Endothelial cell of umbilical vein (primary cell): Measurements from ENCODE around the gene NCOA5. TPM values are rescaled to one million over a fixed set of nuclear protein-coding genes. Genes with fewer than 3 reads are reported as not detected.

Experiments
- BruUV-seq: library from RNA; stranded (reverse); fragments of 400-500 nt; replicated peaks from 2 replicates; lab custom pipeline; 2021; lab: Mats Ljungman, UMichigan
- CTCF ChIA-PET: fragments of 300-600, 350-600 bp; sonication (Branson Sonifier 250); formaldehyde crosslinking; loops from one replicate; lab custom pipeline; 2021; ENCODE audit warnings: antibody characterized with exemption, inconsistent platforms; lab: Charles Lee
- POLR2A ChIA-PET: fragments of 300-600, 350-600 bp; sonication (Branson Sonifier 250); formaldehyde crosslinking; loops from one replicate; lab custom pipeline; 2021; ENCODE audit warnings: antibody characterized with exemption, inconsistent platforms; lab: Charles Lee
- DNase-seq: peaks from one replicate; pipeline ENCODE4 v3.0.0-alpha.2; 2011; ENCODE audit warnings: low read depth, low spot score
- FAIRE-seq: peaks from 2 replicates; lab custom pipeline; 2011; peaks lifted over from hg19 to GRCh38; lab: Jason Lieb, UNC
- H2AFZ ChIP-seq: 2 replicates; pipeline ENCODE4 v1.6.0; 2012; ENCODE audit warnings: low read depth, low read length, control low read depth, inconsistent platforms
- H3K27ac ChIP-seq: 2 replicates; pipeline ENCODE4 v1.5.1; 2011; ENCODE audit warnings: low read depth, mild to moderate bottlenecking, control low read depth, low read length, moderate library complexity; ENCODE audit not compliant: insufficient read depth
- H3K27me3 ChIP-seq, 2 experiments: 2 replicates each; pipeline versions ENCODE4 v1.6.0 to v1.6.1; 2011; ENCODE audit warnings: low read length in 2 of 2, mixed read lengths in 1 of 2; ENCODE audit not compliant: control insufficient read depth in 2 of 2, insufficient read depth in 2 of 2
- H3K36me3 ChIP-seq, 2 experiments: 2 replicates in 1 of 2; 3 replicates in 1 of 2; pipeline ENCODE4 v1.5.1; 2011; ENCODE audit warnings: low read length in 2 of 2, mild to moderate bottlenecking in 1 of 2, moderate library complexity in 1 of 2; ENCODE audit not compliant: control insufficient read depth in 2 of 2, insufficient read depth in 2 of 2; ENCODE audit errors: extremely low read depth in 1 of 2
- H3K4me1 ChIP-seq: 3 replicates; pipeline ENCODE4 v1.5.1; 2011; ENCODE audit warnings: mild to moderate bottlenecking, low read length; ENCODE audit not compliant: control insufficient read depth, insufficient read depth; ENCODE audit errors: extremely low read depth
- H3K4me2 ChIP-seq: 2 replicates; pipeline ENCODE4 v1.6.1; 2011; ENCODE audit warnings: low read length, control low read depth, mixed read lengths; ENCODE audit not compliant: insufficient read depth
- H3K4me3 ChIP-seq, 3 experiments: fragments of 200-600 bp in 1 of 3; sonication (generic), shearing (Covaris generic) in 1 of 3; replicated peaks in 1 of 3; 2 replicates each; pipeline ENCODE4 v1.5.1; 2011 to 2016; ENCODE audit warnings: control low read depth in 3 of 3, low read length in 3 of 3, mild to moderate bottlenecking in 2 of 3, inconsistent platforms in 1 of 3, low read depth in 1 of 3, moderate library complexity in 1 of 3; ENCODE audit not compliant: insufficient read depth in 1 of 3
- H3K79me2 ChIP-seq: 2 replicates; pipeline ENCODE4 v1.6.0; 2012; ENCODE audit warnings: low read length, inconsistent platforms; ENCODE audit not compliant: control insufficient read depth, insufficient read depth
- H3K9ac ChIP-seq: replicated peaks from 2 replicates; pipeline ENCODE3; 2011; ENCODE audit warnings: low read length, control low read depth; ENCODE audit not compliant: insufficient read depth; ENCODE audit errors: extremely low read depth
- H3K9me1 ChIP-seq: replicated peaks from 3 replicates; pipeline ENCODE4 v1.6.0; 2011; ENCODE audit warnings: mild to moderate bottlenecking, low read length; ENCODE audit not compliant: control insufficient read depth, insufficient read depth; ENCODE audit errors: extremely low read depth
- H3K9me3 ChIP-seq: replicated peaks from 2 replicates; pipeline ENCODE4 v1.5.1; 2012; ENCODE audit warnings: low read length, inconsistent platforms; ENCODE audit not compliant: control insufficient read depth, insufficient read depth
- H4K20me1 ChIP-seq: replicated peaks from 2 replicates; pipeline ENCODE3; 2011; ENCODE audit warnings: mild to moderate bottlenecking, low read length; ENCODE audit not compliant: control insufficient read depth, insufficient read depth; ENCODE audit errors: extremely low read depth
- EZH2 ChIP-seq: IDR thresholded peaks from 2 replicates; pipeline ENCODE4 v1.6.1; 2012; ENCODE audit warnings: borderline replicate concordance, low read depth, mild to moderate bottlenecking, moderate library complexity, low read length, inconsistent platforms; ENCODE audit not compliant: severe bottlenecking
- FOS ChIP-seq: IDR thresholded peaks from 2 replicates; pipeline ENCODE4 v1.6.1; 2011; ENCODE audit warnings: mild to moderate bottlenecking, low read length, moderate library complexity, borderline replicate concordance; ENCODE audit not compliant: insufficient read depth
- GATA2 ChIP-seq: IDR thresholded peaks from 2 replicates; pipeline ENCODE4 v1.7.0; 2011; ENCODE audit warnings: low read depth, mild to moderate bottlenecking, moderate library complexity, mixed read lengths, low read length; ENCODE audit not compliant: insufficient read length, insufficient read depth
- JUN ChIP-seq: IDR thresholded peaks from 2 replicates; pipeline ENCODE4 v1.6.1; 2011; ENCODE audit warnings: borderline replicate concordance, low read depth; ENCODE audit not compliant: insufficient read length, insufficient read depth
- MAX ChIP-seq: IDR thresholded peaks from 2 replicates; pipeline ENCODE4 v1.6.1; 2011; ENCODE audit not compliant: insufficient read depth, insufficient read length
- MYC ChIP-seq: IDR thresholded peaks from one replicate; pipeline ENCODE4 v1.6.1; 2011; ENCODE audit warnings: mild to moderate bottlenecking, low read depth, low read length
- POLR2A ChIP-seq: IDR thresholded peaks from 2 replicates; pipeline ENCODE4 v1.6.1; 2012; ENCODE audit warnings: low read depth, mild to moderate bottlenecking, control low read depth, low read length
- POLR2AphosphoS5 ChIP-seq: IDR thresholded peaks from 2 replicates; pipeline ENCODE4 v1.6.1; 2012; ENCODE audit warnings: low read depth, mild to moderate bottlenecking, control low read depth, low read length, moderate library complexity; ENCODE audit not compliant: insufficient read depth
- dilution Hi-C: fragments of 300-500 bp; cut with MboI; formaldehyde crosslinking; loops from one replicate; pipeline ENCODE4 v1.15.0; 2019; ENCODE audit warnings: low sequenced_read_pairs; ENCODE audit not compliant: extremely low pct_ligation_motif_present
- intact Hi-C: fragments of 100-400 bp; cut with micrococcal nuclease; formaldehyde crosslinking; loops from one replicate; pipeline ENCODE4 v1.10.0; 2022
- polyA plus RNA-seq, 4 experiments: library from polyadenylated mRNA; depleted of rRNA in 3 of 4; stranded (reverse) in 3 of 4; unstranded in 1 of 4; fragments of >200 nt; gene quantifications; 2 replicates each; pipeline versions ENCODE4 v1.2.1 to v1.2.3, GENCODE V29; 2011 to 2012; ENCODE audit warnings: missing spikeins in 1 of 4
- total RNA-seq: library from RNA; stranded (reverse); gene quantifications from 2 replicates; pipeline ENCODE4 v1.2.3, GENCODE V29; 2021
- TF ChIP-seq, protein P1 (sequence below), 2 donors: IDR thresholded peaks; 1 replicate in 1 of 2; 2 replicates in 1 of 2; pipeline ENCODE4 v1.5.1; 2011; ENCODE audit warnings: low read length in 2 of 2, mild to moderate bottlenecking in 2 of 2, moderate library complexity in 2 of 2, control low read depth in 1 of 2, inconsistent platforms in 1 of 2, low read depth in 1 of 2; ENCODE audit not compliant: insufficient read depth in 1 of 2; ENCODE audit errors: extremely low read depth in 1 of 2

Gene NCOA5
- total and polyA plus RNA-seq, 2 donors (not counting 3 experiments of a cell fraction or from before 2014, with no cell fraction given) = 32.0 to 39.5 TPM

- intact Hi-C loops = no loop called here
- dilution Hi-C loops = no loop called here
Observed at GRCh38 chr20:46135856-46136633, 46.3 kb upstream of the NCOA5 start.

More at GRCh38 chr20:46135856-46136633, 46.3 kb upstream of the NCOA5 start:
- TF ChIP-seq MAX = no peak
- TF ChIP-seq MYC = no peak
- TF ChIP-seq POLR2A = no peak
- no peak for TF ChIP-seq FOS
- TF ChIP-seq, protein P1, sequence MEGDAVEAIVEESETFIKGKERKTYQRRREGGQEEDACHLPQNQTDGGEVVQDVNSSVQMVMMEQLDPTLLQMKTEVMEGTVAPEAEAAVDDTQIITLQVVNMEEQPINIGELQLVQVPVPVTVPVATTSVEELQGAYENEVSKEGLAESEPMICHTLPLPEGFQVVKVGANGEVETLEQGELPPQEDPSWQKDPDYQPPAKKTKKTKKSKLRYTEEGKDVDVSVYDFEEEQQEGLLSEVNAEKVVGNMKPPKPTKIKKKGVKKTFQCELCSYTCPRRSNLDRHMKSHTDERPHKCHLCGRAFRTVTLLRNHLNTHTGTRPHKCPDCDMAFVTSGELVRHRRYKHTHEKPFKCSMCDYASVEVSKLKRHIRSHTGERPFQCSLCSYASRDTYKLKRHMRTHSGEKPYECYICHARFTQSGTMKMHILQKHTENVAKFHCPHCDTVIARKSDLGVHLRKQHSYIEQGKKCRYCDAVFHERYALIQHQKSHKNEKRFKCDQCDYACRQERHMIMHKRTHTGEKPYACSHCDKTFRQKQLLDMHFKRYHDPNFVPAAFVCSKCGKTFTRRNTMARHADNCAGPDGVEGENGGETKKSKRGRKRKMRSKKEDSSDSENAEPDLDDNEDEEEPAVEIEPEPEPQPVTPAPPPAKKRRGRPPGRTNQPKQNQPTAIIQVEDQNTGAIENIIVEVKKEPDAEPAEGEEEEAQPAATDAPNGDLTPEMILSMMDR (IDR thresholded peaks at IDR 0.05; ENCODE audit: extremely low read depth in 1 of 2, insufficient read depth in 1 of 2, low read depth in 1 of 2, low read length in 2 of 2) = no peak
- no peak for TF ChIP-seq JUN
- no peak for TF ChIP-seq POLR2AphosphoS5
- TF ChIP-seq GATA2 = no peak
- no peak for TF ChIP-seq EZH2
- no peaks in the 10 kb centered on the region for H3K9me3 ChIP-seq
- H3K27ac ChIP-seq = no peak overlapping the region
- POLR2A ChIA-PET = no interaction called here
- DNase-seq (no peak), FAIRE-seq (no peak)
- no peaks in the 10 kb centered on the region for H4K20me1 ChIP-seq
- no peaks in the 10 kb centered on the region for H3K36me3 ChIP-seq
- H3K9ac ChIP-seq = no peak overlapping the region
- H3K4me1 ChIP-seq = peaks cover 3% of the 10 kb centered on the region
- no peak overlapping the region for H2AFZ ChIP-seq
- no peak overlapping the region for H3K4me2 ChIP-seq
- H3K27me3 ChIP-seq = peaks cover 0 to 7% of the 10 kb centered on the region in 2 experiments
- H3K9me1 ChIP-seq = no peaks in the 10 kb centered on the region
- CTCF ChIA-PET = no interaction called here
- no peak overlapping the region for H3K4me3 ChIP-seq
- BruUV-seq = no TSS peak
- H3K79me2 ChIP-seq = no peaks in the 10 kb centered on the region
